NCI-H146 treated with DMSO at 0.1 percent for 48 hours (cell line): ENCODE measurements around the gene STT3B.
"Not testable (repeated sequence)": the region's sequence is repeated elsewhere in the genome, so short reads cannot be mapped to it uniquely, and the experiment has no call there.

Experiments
- DNase-seq: peaks from one replicate; lab custom pipeline; 2025; ENCODE audit not compliant: unreplicated experiment; lab: John Stamatoyannopoulos, UW

The STT3B gene

DNA sequence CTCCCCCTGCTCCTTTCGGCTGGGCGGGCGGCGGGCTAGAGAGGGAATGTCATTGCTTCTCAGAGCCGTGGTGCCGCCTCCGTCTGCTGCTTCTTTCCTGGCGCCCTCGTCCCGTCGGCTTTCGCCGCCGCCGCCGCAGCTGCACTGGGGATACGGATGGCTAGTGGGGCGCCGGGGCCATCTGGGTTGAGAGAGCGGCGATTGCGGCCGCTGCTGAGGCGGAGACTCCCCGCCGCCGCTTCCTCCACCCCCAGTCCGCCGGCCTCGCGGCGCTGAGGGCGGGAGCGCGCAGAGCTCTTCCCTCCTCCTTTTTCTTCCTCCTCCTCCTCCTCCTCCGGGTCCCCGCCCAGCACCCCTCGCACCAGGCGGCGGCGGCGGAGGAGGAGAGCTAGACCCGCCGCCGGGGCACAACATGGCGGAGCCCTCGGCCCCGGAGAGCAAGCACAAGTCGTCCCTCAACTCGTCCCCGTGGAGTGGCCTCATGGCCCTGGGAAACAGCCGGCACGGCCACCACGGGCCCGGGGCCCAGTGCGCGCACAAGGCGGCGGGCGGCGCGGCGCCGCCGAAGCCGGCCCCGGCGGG is at the start of gene STT3B:
Gene STT3B (plus strand): TSS at position 339 of the 582 bp plus-strand sequence. CDS start 74 bp downstream, at position 413.
- peak; percentile 80 for DNase-seq

DNA sequence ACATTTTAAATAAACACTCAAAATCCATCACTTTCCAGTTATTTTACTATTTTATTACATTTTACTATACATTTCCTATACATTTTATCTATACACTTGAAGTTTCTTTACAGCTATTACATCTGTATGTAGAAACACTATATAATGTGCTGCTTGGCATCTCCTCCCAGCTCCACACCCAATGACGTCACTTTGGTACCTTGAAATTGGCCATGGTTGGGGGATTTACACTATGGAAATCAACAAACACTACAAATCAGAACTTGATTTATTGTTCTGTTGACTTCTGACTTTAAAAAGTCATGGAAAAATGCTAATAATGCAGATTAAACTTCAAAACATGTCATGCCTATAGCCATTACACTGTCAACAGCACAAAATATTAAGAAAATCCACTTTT is 48.9 kb upstream of the STT3B start:
- no peak for DNase-seq

- no peak for DNase-seq
Measured at GRCh38 chr3:31485196-31485595, 47.5 kb upstream of the STT3B start.

GRCh38 chr3:31486865-31487533 is 45.7 kb upstream of the STT3B start:
- no peak for DNase-seq

- no peak for DNase-seq
Measured at GRCh38 chr3:31488475-31489017, 44.2 kb upstream of the STT3B start.

DNA sequence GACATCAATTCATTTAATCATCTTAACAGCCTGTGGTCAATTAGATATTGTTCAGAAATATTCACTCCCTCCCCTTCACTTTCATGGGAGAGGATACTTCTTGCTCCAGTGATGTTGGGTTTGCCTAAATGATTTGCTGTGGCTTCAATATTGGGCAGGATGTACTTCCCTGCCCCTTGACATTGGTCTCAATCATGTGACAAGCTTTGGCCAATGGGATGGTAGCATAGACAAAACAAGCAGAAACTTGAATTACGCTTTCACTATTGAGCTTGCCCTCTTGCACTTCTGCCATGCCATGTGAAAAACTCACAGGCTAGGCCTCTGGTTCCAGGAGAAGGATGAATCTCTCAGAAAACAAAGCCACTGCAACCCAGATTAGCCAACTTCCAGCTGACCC is 42.2 kb upstream of the STT3B start:
- DNase-seq, result no peak

GRCh38 chr3:31491660-31492059 is 41.1 kb upstream of the STT3B start:
- DNase-seq, result no peak

- no peak for DNase-seq
Measured at GRCh38 chr3:31493149-31493548, 39.6 kb upstream of the STT3B start.

DNA sequence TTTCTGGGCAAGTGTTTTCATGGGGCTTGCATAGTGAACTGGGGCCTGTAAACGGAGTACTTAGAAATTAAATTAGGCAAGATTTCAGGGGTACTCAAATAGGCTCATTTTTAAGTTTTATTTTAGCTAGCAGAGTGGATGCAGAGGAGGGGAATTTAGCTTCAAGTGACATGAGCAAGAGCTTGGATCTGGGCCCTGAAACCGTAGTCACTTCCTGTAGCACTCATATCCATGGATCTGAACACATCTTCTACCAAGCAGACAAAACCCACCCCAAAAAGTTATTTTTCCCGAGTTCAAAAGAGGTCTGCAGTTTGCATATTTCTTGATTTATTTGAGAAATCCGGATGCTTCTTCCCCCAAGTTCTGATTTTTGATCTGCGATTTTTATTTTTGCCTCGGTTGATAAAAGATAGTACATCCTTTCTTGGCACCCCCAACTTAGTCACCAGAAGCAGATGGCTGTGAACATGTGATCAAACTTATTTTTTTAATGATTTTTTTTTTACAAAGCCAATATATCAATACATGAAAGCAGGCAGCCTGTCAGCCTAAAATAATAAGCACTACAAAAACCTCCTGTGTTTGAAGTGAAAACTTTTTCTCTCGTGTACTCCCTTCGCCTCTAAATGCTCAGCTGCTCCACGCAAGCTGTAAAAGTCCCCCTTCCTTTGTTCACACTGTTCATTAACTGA is 36.6 kb upstream of the STT3B start:
- no peak for DNase-seq

- DNase-seq, result no peak
Measured at GRCh38 chr3:31498791-31499190, 33.9 kb upstream of the STT3B start.

- DNase-seq, result no peak
Measured at GRCh38 chr3:31499281-31499680, 33.4 kb upstream of the STT3B start.

DNA sequence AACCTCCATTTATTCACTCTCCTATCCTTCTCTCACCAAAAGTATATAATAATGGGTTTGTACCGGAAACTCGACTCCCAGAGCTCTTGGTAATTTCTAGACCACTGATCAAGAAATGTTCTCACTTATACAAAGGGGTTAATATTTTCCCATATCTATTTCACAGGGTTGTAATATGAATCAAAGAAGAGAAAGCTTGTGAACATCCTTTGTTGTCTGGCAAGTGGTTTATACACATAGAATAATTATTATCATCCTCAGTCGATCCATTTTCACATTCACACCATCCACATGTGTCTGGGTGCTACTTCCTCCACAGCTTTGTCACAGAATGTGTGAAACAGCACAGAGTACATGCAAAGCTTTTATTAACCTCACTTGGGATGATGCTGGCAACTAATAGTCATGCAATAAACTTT is 29.9 kb upstream of the STT3B start:
- DNase-seq, result no peak

DNA sequence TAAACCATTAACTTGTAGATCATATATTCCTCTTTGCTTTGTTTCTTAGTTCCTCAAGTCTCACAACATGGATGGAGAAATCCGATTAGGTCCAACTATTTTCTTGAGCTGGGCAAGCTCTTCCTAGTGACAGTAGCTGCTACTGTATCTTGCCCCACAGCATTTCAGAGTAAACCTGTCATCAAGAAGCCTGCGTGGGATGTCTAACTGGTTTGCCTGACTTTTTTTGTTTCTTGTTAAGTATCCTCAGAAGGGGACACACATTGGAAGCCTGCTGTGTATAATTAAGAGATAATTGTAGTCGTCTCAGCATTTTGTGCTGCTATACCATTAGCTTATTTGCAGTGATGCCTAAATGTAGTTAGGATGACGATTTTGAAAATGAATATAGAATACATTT is 29.3 kb upstream of the STT3B start:
- DNase-seq, result peak; percentile 1

- no peak for DNase-seq
Measured at GRCh38 chr3:31504230-31504629, 28.5 kb upstream of the STT3B start.

DNA sequence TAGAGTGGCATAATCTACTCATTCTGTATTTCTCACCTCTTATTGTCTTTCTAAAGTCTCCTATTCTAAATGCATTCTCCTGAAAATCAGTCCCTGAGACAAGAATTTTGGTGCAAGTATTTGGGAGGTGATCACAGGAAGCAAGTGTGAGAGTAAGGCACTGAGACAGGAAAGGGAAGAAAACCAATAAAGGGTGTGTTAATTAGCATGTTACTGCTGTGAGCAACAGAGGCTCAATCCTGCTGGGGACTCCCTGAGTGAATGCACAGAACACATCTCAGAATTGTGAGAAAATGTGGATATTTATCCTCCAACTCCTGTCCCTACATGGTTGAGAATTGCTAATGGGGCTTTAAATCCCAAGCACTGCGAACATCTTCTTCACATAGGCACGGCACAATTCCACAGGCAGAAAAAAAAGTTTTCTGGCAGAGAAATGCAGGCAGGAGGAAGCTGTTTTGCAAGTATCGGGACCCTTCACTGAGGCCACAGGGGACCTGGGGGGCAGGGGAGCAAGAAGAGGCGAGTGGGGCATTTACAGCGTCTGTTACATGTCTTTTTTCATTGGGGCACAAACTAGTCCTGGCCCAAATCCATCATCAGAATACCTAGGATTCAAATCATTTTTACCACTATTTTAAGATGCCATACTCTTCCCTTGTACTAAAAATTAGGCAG is 27.2 kb upstream of the STT3B start:
- no peak for DNase-seq

- DNase-seq, result not testable (repeated sequence)
Measured at GRCh38 chr3:31506515-31506914, 26.2 kb upstream of the STT3B start.

- no peak for DNase-seq
Measured at GRCh38 chr3:31508452-31509146, 24.1 kb upstream of the STT3B start.

DNA sequence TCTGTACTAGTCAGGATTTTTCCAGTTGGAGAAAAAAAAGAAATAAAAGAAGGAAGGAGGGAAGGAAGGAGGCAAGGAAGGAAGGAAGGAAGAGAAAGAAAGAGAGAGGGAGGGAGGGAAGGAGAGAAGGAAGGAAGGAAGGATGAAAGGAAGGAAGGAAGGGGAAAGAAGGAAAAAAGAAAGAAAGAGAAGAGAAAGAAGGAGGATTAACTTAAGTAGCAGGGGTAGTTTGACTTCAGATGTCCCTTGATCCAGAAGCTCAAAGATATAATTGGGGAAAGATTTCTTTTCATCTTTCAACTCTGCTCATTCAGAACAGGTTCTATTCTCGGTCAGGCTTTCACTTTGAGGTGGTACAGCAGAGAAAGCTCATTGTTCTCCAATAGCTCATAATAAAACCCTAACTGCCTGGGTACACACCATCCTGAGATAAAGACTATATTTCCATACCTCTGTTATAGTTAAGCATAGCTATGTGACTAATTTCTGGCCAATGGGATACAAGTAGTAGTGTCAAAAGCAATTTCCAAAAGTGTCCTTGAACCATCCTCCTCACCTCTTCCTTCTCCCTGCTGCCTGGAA is 23.5 kb upstream of the STT3B start:
- no peak for DNase-seq

- no peak for DNase-seq
Measured at GRCh38 chr3:31514570-31514969, 18.2 kb upstream of the STT3B start.

DNA sequence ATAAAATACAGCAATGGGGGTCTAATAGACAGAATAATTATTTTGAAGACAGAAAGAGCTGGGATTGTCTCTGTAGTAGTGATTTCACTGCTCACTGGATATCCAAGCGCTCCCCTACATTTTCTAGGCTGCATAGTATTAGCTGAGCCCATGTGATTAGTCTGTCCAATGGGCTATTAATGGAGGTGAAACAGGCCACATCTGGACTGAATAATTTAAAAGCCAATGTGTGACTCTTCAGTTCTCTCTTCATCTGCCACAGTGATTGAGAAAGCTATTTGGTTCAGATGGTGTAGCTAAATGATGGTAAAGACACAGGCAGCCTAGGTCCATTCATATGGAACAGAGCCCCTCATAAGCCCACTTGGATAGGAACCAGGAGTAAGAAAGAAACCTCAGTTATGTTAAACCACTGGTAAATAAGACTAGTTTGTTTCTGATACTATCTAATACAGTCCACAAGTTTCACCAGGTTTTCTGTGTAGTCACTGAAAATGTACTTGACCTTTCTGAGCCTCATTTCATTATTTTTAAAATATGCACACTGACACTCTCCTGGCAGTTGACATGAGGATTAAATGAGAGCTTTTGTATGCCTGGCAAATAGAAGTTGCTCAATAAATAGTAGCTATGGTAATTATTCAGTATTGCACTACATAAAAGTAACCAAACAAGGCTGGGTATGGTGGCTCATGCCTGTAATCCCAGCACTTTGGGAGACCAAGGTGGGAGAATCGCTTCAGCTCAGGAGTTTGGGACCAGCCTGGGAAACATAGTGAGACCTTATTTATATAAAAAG is 17.0 kb upstream of the STT3B start:
- no peak for DNase-seq
